Skin epidermis (tissue), 12 donors: ENCODE data around the gene MR1.

Source experiments
- H3K27ac ChIP-seq, 21 experiments: fragments of 200-600 bp; sonication (generic) in 11 of 21; one replicate each; pipeline ENCODE4 v1.5.0; 2020; ENCODE audit warnings: mild to moderate bottlenecking in 3 of 21, inconsistent platforms in 2 of 21, moderate library complexity in 2 of 21
- H3K4me3 ChIP-seq, 7 experiments: fragments of 200-600 bp; sonication (generic) in 2 of 7; one replicate each; pipeline ENCODE4 v1.5.0; 2020; ENCODE audit warnings: inconsistent platforms in 2 of 7, mild to moderate bottlenecking in 2 of 7, moderate library complexity in 1 of 7

The MR1 gene

DNA sequence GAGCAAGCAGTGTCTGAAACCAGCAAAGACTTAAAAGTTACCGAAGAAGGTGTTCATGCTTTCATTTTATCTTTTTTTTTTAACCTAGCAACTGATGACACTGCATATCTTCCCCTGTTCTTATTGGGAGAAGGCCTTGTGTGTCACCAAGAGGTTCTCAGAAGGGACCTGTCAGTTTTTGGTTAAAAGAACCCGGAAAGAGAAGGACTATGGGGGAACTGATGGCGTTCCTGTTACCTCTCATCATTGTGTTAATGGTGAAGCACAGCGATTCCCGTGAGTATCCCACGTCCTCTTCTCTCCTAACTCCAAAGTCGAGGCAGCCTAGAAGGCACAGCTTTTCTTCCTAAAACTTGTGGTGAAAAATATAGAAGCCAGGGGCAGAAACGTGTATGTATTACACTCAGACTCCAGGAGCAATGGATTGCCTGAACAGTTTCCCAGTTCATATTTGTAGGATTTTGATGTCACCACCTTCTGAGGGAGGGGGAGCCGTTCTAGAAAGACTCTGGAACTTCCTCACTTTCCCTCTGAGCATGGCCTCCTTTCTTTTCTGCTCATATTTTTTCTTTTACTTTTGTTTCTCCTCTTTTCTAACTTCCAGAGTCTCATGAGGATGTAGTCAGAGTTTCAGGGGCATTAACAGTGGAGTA lies at the start of gene MR1:
TSS of gene MR1 (plus strand) at position 185 of the 653 bp plus-strand sequence. CDS start at position 210, 25 bp downstream.
- H3K4me3 ChIP-seq: peak within 1 kb of the TSS; percentile 23 to 46 (median 40)

DNA sequence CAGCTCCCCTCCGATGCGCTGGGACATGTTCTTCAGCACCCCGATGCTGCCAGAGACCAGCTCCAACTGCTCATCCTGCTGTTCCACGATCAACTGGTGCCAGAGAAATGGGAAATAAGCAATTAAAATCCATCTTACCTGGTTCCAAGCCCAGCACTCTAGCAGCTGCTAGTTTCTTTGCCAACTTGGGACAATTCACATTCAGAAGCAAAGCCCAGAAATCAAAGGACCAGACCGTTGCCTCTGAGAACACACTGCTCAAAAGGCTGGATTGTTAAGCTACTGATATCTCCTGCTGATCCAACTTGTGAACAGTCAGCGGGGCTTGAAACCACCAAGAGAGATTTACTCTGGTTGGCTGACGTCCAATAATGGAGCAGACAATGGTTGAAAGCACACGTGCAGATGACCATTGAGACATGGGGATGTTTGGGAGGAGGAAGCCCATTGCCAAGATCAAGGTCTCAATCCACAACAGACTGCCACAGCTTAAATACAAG lies 45.5 kb upstream of the MR1 start:
- H3K27ac ChIP-seq: peak overlapping the region in 1 of 21 experiments; percentile 7

More for the DNA sequence above, at the start of gene MR1:
- peak within 1 kb of the TSS; percentile 42 to 97 (median 91) for H3K27ac ChIP-seq

DNA sequence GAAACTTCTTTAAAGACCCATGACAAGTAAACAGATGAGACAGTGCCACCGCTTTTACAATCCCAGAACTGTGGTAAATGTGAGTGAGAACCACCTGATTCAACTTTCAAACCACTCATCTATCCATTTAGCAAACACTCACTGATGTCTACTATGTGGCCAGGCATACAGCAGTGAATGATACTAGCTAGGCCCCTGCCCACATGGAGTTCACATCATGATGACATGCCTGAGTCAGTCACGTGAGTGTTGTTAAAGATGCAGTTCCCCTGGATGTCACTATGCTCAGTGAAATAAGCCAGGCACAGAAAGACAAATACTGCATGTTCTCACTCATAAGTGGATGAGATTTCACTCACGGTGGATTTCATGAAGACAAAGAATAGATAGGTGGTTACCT lies 39.5 kb upstream of the MR1 start:
- Histone ChIP-seq H3K27ac (no peak overlapping the region), H3K4me3 (no peak overlapping the region)

More for the DNA sequence above, 45.5 kb upstream of the MR1 start:
- H3K4me3 ChIP-seq: no peak overlapping the region

DNA sequence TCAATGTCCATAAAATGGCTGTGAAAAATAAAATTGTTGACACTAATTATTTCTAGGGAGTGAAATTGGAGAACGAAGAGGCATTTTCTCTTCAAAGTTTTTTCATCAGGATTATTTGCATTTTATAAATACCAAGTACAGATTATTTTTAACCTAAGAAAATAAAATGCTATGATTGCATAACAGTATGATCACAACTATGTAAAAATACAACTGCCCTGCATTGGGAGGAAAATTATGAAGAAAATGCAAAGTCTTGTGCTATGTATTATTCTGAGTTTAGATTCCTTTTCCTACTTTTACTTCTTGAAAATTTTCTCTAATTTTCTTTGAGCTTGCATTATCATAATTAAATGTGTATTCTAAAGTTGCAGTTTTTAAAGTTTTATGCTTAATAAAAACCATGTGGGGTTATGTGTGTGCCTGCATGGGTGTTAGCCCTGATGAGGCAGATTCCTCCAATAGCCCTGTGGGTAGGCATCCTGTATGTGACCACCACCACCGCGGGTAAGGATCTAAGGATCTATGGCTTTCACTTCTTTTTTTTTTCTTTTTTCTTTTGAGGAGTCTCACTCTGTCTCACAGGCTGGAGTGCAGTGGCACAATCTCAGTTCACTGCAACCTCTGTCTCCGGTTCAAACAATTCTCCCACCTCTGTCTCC lies 35.8 kb upstream of the MR1 start:
- Histone ChIP-seq H3K4me3 (no peak overlapping the region), H3K27ac (no peak overlapping the region)

DNA sequence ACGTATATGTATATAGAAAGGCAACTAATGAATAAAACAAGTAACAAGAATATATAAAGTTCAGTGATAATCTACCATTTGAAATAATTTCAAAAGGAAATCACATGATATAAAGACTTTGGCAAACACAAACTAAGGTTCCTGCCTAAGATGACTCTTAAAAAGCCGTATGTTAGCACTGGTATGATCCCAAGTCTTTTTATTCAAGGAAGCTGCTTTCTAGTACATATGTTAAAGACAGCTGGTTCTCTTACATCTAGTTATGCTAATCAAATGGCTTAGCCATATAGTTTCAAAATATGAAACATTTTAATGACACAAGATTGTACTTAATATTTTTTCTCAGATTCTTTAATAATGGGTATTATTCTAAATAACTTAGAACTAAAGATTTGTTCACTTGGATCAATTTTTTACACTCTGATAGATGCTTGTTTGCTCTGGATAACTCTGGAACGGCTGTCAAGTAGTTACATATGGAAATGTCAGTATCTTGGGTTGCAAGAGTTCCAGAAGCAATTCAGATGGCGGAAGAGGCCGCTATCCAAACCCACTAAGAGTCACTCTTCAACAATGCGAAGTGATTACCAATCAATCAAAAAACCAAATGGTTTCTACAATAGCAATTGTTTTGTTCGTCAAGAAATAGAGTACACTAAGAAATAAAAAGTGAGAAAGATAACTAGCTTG lies 32.5 kb upstream of the MR1 start:
- H3K27ac ChIP-seq: no peak overlapping the region
- no peak overlapping the region for H3K4me3 ChIP-seq

DNA sequence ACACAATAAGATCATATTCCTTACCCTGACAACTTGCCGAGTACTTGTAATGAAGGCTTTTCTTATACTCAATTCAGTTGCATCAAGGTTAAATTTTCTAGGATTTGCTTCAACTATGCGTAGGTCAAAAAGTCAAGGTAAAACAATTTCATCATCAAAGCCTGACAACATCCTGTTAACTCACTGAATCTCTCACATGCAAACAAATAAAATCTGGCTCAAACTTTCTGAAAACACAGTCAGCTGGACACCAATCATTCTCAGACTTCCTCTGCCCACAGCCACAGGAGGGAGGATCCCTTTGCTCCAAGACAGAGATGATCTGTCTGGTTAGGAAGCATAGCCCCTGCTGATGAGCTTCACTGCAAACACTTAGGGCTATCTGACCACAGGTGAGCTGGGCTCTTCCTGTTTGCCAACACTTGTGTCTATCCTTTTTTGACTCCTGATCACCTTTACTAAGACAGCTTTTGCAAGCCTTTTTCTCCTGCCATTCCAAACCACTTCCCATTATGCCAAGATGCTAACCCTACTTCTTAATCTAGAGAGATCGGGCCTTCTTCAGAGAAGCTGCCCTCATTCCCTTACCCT lies 31.1 kb upstream of the MR1 start:
- no peak overlapping the region for H3K27ac ChIP-seq
- no peak overlapping the region for H3K4me3 ChIP-seq

DNA sequence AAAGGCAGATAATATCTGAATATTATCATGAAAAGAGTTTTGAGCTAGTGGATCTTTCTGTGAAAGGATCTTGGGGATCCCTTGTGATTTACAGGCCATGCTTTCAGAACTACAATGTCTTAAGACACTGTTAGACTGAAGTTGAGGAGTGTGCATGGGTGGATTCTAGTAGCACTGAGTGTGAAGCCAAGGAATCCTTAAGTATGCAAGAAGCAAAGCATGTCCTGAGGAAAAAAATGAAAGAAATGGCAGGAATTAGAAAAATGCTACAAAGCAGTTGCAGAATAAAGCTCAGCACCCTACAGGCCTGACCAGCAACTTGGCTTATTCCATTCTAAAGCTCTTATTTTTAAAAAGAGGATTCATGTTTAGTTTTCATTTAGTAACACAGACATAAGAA lies 23.0 kb upstream of the MR1 start:
- H3K27ac ChIP-seq: no peak overlapping the region
- no peak overlapping the region for H3K4me3 ChIP-seq

DNA sequence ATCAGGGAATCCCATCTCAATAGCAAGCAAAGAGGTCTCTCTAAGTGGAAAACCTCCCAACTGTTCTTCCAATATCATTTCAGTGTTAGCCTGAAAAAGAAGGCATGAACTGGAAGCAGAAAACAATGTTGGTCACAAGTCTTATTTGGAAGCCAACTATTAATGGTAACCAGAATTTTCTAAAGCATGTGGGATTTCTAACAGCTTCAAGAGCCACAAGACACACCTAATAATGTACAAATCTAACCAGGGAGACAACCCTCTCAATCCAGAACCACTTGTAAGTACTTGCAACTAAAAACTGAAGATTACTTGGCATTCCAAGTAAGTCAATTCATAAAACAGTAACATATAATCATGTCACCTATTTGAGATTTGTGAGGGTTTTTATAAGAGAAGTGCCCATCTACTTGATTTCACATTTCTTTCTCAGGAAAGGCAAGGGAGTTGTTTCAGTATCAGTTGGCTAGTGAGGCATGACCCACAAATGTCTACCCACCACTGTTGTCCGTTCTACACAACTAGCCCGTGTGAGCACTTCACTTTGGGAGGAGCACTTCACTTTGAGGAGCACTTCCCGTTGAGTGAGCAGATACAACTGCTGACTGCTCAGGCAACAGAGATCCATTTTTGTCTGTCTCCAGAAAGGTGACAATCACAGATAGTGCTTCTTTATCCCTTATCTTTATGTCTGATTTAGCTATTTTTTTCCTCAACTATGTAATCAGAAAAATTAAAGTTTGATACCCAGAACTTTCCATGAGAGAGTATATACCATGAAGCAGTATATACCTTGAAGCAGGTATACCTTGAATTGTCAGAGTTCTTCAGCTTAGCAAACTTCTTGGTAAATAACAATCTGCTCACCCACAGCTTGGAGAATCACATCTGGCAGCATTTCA lies 22.2 kb upstream of the MR1 start:
- peak overlapping the region in 1 of 21 experiments; percentile 26 for H3K27ac ChIP-seq
- no peak overlapping the region for H3K4me3 ChIP-seq

DNA sequence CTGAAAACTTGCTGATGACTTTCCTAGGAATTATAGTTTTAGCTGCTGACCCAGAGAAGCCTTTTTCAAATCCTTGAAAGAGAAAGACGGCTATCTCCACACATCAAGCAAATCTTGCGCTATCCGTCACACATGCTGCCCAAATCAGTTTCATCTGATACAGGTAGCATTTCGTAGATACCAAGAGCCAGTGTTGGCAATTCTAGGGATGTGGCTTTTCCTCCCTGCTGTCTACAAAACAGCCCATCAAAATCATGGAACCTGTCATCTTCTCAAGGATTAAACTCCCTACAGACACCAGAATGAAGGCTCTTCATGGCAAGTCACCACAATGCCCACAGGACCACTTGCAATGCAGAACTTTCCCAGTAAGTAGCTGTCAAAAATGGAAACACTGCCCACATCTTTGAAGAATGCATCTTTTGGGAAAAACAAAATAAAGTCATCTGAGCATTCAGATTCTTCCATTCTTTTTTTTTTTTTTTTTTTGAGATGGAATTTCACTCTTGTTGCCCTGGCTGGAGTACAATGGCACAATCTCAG lies 21.5 kb upstream of the MR1 start:
- Histone ChIP-seq H3K4me3 (no peak overlapping the region), H3K27ac (no peak overlapping the region)

DNA sequence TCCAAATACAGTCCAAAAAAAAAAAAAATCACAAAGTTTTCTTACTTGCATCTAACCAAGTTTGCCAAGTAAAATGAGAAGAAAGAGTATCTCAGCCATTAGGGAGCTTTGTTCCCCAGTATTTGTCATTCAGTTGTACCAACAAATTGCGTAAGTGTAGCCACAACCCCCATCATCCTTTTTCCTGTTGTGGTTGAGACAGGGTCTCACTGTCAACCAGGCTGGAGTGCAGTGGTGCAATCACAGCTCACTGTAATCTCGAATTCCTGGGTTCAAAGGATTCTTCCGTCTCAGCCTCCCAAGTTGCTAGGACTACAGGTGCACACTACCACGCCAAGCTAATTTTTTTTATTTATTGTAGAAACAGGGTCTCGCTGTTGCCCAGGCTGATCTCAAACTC lies 20.6 kb upstream of the MR1 start:
- no peak overlapping the region for H3K27ac ChIP-seq
- H3K4me3 ChIP-seq: no peak overlapping the region

DNA sequence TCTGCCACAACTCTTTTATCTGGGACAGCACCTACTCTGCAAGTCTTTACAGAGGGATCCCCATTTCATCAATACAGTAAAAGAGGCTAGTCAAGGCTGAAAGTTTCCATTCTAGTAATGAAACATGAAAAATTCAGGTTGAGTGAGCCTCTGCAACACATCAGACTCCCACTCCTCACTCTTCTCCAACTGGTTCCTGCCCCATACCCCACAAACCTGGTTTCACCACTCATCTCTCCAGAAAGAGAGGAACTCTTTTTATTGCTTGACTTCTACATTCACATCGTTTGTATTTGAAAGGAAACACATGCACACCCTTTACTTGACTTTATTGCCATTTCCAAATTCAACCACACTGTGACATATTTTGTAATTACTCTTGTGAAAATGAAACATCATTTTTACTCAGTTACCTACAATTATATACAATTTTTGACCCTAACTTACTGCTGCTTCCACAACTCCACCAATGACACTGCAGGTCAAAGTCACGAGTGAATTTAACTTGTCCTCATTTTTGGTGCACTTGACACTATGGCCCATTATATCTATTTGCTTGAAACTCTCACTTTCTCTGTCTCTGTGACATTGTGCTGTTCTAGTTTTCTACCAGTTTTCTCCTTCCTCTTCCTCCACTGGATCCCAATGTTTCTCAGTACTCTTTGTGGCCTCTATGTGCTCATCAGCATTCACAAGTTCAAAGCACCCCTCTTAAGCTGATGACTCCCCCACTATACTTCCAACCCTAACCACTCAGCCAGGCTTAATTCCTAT lies 19.1 kb upstream of the MR1 start:
- Histone ChIP-seq H3K4me3 (no peak overlapping the region), H3K27ac (peak overlapping the region in 2 of 21 experiments; percentile 34 to 39)

DNA sequence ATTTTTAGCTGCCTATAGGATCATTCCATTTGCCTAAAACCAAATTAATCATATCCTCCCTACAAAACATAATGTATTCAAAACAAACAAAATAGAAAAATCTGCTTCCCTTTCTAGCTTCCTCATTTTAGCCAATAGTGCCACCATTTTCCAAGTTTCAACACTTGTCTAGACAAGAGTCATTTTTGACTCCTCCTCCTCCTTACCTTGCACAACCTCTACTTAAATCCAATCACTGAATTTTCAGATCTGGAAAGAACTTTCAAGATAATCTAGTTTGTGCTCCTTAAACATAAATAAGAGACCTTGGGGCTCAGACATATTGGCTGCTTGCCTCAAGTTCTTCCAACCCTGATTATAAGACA lies 18.6 kb upstream of the MR1 start:
- H3K27ac ChIP-seq: peak overlapping the region in 2 of 21 experiments; percentile 34 to 39

DNA sequence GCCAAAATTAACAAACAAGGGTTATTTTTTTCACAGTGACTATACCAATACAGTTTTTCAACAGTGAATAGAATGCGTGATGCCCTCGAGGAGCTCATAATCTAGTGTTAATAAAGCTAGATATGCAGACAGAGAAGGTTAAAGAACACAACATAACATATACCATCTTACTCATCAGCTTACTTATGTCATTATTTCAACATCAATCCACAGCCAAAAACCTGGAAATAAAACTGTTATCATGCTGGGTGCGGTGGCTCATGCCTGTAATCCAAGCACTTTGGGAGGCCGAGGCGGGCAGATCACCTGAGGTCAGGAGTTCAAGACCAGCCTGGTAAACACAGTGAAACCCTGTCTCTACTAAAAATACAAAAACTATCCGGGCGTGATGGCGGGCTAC lies 17.2 kb upstream of the MR1 start:
- no peak overlapping the region for H3K27ac ChIP-seq

More for the DNA sequence above, 18.6 kb upstream of the MR1 start:
- H3K4me3 ChIP-seq: no peak overlapping the region

DNA sequence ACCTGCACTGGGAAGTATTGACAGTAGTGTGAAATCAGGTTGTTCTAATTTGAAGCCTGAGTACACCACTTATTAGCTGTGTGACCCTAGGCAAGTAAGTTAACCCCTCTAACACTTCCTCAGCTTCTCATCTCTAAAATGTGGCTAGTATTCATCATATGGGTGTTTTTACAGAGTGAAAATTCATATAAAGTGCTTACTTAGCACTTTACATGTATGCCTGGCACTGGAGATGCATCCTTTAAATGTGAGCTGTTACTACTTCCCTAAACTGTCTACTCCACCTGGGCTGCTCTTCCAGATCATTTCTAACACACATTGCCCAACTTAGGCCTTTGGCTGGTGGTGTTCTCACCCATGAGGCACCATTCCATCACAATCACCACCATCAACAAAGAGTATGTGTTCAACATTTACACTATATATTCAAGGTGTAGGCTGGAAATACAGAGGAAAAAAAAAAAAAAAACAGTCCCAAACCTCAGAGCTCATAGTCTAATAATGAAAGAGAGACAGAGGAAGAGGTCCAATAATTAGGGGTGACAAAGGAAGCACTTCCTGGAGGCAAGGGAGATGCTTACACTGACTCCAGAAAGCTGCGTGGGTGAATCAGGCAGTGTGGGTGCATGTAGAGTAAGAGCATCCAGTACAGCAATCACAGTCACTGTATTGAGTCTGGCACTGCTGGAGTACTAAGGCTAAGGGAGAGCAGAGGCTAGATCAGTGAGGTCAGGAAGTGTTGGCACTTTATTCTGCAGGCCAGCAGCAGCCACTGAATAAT lies 14.7 kb upstream of the MR1 start:
- no peak overlapping the region for H3K4me3 ChIP-seq
- H3K27ac ChIP-seq: peak overlapping the region in 2 of 21 experiments; percentile 10 to 18

More for the DNA sequence above, 17.2 kb upstream of the MR1 start:
- no peak overlapping the region for H3K4me3 ChIP-seq

DNA sequence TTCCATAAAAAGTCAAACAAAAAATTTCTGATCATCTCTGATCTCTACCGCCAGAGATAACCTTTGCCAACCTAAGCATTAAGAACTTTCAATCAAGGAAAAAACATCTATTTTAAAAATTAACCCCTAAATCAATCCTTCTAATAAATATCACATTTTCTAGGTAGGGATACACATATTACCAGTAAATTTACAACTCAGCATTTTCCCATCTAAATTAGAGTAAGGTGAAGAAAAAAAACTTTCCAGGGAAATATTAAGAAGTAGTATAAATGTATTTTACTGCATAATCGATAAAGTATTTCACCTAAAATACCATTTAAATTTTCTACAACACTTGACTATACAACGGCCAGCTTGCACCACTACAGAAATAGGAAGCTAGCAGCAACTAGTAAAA lies 12.6 kb upstream of the MR1 start:
- peak overlapping the region; percentile 87 to 99 (median 93) for H3K4me3 ChIP-seq
- peak overlapping the region in 15 of 21 experiments; percentile 78 to 97 (median 92) for H3K27ac ChIP-seq

DNA sequence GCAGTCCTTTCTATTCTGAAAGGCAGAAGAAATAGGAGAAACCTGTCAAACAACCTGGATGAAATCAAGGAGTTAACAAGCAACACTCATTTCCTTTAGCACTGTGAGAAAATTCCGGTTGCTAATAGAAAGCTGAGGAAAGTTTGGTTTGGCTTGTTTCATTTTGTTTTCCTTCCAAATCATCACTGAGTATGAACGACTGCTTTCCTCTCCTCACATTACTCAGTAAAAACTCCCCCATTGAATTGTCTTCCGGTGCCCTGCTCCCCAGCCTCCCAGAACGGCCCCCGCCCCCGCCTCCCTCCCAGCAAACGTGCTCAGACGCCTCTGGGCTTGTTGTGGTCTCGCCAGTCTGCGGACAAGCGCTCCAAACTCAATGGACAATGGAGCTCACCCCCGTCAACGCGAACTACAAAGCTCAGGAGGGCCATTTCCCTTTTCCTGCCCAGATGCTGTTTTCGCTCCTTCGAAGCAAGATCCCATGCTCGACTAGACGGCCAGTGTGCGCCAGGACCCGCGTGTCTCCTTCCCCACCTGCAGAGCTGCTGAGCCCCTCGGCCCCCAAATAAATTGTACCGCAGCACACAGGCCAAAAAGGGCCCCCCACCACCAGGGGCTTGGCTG lies 11.9 kb upstream of the MR1 start:
- Histone ChIP-seq H3K4me3 (peak overlapping the region; percentile 87 to 99 (median 93)), H3K27ac (peak overlapping the region; percentile 78 to 97 (median 92))
